CD4-positive, alpha-beta T cell treated with Interleukin-2 at 100 ng/mL for 4 hours (primary cell): ENCODE measurements around the gene CADM3.

Experiments
- DNase-seq: peaks from one replicate; pipeline ENCODE4 v3.0.0-alpha.2; 2020; ENCODE audit warnings: low spot score

The CADM3 gene

DNA sequence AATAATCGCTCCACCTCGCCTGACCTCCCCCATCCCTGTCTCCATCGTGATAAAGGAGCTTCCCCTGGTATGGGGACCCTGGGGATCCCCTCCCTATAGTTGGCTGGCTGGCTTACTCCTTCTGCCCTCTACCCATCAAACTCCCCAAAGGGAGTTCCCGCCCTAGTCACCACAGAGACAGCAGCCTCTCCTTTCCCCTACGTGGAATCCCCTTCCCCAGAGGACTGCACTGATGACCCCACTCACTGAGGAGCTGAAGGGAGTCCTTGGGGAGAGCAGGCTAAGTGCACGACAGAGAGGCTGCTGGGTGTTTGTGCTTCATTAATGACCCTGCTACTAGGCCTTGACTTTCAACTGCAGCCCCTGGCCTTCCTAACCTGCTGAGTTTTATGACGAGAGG is 1.9 kb downstream of the CADM3 start:
- DNase-seq, result no peak

GRCh38 chr1:159175571-159175970 is 4.2 kb downstream of the CADM3 start:
- no peak for DNase-seq

DNA sequence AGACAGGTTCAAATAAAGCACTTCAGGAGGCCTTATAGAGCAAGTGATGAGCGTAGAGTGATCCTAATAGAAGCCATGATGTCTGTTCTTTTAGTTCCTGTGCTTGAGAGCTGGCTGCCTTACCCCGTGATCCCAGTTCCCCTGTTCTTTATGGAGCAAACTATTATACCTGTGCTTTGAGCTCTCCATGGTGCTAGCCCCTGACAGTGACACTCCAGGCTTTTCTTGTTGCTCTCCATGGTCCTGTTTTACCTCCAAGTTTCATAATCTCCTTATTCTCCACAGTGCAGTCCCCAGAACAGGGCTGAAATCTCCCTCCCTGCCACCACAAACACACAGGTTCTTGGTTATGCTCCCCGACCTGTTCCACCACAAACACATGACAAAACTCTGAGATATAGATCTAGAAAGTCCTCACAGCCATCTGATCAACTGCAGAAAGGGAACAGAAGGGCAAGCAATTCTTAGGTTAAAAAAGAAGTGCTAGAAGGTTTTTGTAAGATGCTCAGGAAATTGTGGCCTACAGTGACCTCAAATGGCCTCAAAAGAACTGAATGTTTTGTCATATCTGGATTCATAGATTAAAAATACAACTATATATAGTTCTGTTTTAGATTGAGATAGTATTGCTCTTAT is 6.0 kb downstream of the CADM3 start:
- peak; percentile 1 for DNase-seq

GRCh38 chr1:159179906-159180305 is 8.5 kb downstream of the CADM3 start:
- DNase-seq, result no peak

DNA sequence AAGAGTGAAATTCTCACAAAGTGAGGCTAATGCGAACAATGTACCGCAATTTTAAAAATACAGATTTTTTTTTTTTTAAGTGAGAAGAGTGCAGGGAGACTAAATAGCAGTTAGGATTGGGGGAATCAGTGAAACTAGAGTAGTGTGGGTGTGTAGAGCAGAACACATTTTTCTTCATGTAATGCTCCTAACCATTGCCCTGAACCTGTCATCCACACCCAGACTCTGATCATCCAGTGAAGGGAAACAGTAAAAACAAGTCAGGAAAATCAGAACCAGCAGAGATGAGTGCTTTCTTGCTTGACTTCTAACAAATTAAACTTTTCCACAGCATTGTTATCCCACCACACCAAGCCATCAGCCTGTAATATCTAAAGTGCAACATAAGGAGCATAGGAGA is 9.1 kb downstream of the CADM3 start:
- no peak for DNase-seq

- DNase-seq, result no peak
Measured at GRCh38 chr1:159181328-159182024, 10.1 kb downstream of the CADM3 start.

DNA sequence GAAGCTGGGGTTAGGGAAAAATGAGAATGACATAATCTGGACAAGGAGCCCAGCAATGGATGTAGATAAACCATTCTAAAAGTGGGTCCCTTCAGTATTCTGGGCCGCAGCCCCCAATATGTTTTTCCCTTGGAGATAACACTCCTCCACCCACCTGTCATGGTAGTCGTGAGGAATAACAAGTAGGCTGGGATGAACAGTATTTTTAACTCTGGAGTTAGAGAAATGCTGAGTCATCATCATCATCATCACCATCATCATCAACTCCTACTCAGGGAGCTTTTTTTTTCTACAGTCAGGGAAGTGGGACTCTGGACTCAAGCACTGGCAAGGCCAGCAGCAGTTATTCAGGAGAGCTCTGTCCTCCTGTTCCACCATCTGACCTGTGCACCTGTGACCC is 12.8 kb downstream of the CADM3 start:
- no peak for DNase-seq

DNA sequence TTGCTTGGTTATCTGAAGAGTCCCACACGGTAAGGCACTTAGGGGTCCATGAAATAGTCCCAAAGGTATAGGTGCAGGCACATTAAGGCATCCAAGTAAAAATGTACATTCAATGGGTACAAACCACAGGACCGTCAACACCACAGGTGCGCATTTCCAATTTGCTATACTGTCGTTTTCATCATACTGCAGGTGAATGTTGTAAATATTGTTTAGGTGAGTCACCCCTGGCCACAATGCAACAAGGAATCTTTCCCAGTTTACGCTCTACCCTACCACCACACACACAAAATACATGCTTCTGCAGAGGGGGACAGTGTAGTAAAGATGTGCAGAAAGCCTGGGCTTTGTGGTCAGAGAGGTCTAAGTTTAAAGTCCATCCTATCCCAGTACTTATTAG is 13.7 kb downstream of the CADM3 start:
- no peak for DNase-seq

- no peak for DNase-seq
Measured at GRCh38 chr1:159187033-159187432, 15.6 kb downstream of the CADM3 start.

GRCh38 chr1:159187647-159188374 is 16.4 kb downstream of the CADM3 start:
- no peak for DNase-seq

GRCh38 chr1:159188375-159188788 is 17.0 kb downstream of the CADM3 start:
- no peak for DNase-seq

DNA sequence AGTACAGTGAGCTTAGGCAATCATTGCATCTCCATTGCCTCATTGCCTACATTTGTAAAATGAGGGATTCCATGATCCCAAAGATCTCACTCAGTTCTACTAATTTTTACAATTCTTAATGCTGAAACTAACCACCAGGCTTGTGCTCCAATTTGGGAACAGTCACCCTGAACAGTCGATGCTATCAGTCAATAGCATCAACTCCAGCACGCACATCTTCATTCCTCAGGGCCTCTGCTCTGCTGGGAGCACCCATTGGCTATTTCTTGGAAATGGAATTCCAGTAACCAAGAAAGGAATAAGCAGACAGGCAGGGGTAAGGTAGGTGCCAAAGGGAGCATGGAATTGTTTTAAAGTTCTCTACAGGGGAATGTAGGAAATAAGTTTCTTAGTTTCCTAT is 19.0 kb downstream of the CADM3 start:
- DNase-seq, result no peak

- no peak for DNase-seq
Measured at GRCh38 chr1:159196543-159196942, 25.1 kb downstream of the CADM3 start.

GRCh38 chr1:159197561-159198557 is 26.4 kb downstream of the CADM3 start:
- peak; percentile 32 for DNase-seq

DNA sequence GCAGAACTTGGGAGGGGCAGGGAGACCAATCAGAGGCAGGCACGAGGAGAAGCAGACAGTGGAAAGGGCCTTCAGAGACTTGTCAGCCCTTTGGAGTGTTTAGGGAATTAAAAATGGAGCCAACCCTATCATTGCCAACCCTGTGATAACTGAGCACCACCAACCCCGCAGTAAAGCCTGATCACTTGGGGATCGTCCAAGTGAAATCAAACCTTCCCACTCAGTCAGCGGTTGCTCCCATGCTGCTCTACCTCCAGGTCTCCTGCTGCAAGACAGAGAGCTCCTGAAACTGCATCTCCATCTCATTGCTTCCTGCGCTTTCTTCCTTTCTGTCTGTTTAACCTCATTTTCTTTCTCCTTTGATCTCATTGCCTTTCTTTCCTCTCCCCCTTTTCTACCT is 28.5 kb downstream of the CADM3 start:
- no peak for DNase-seq

DNA sequence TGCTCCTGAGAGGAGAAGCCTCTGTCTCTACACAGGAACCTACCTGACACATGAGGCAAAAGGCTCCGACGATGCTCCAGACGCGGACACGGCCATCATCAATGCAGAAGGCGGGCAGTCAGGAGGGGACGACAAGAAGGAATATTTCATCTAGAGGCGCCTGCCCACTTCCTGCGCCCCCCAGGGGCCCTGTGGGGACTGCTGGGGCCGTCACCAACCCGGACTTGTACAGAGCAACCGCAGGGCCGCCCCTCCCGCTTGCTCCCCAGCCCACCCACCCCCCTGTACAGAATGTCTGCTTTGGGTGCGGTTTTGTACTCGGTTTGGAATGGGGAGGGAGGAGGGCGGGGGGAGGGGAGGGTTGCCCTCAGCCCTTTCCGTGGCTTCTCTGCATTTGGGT is 29.4 kb downstream of the CADM3 start:
- no peak for DNase-seq

DNA sequence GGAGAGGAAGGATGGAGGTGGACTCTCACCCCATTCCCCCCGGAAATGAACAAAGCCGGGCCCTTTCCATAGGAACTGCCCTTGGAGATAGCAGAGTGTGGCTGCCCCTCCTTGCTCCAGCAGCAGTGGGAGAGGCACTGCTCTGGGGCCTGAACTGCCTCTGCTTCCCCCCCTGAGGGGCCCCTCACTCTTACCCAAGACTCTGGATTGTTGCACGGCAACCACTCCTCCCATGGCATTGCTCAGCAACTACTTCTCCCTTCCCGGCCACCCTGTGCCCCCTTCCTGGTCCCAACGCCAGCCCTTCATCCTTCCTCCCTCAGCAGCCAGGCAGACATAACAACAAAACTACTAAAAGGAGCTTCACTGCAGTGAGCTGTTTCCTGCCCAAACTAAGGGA is 30.2 kb downstream of the CADM3 start:
- DNase-seq, result no peak

- no peak for DNase-seq
Measured at GRCh38 chr1:159203610-159204009, 32.2 kb downstream of the CADM3 start.

- no peak for DNase-seq
Measured at GRCh38 chr1:159204161-159205141, 33.0 kb downstream of the CADM3 start, which contains the start of gene ACKR1. Gene ACKR1, plus strand, starts transcription at chr1:159204875. Its CDS starts 85 bp downstream, at chr1:159204960.

- DNase-seq, result no peak
Measured at GRCh38 chr1:159205225-159205624, 33.8 kb downstream of the CADM3 start.

DNA sequence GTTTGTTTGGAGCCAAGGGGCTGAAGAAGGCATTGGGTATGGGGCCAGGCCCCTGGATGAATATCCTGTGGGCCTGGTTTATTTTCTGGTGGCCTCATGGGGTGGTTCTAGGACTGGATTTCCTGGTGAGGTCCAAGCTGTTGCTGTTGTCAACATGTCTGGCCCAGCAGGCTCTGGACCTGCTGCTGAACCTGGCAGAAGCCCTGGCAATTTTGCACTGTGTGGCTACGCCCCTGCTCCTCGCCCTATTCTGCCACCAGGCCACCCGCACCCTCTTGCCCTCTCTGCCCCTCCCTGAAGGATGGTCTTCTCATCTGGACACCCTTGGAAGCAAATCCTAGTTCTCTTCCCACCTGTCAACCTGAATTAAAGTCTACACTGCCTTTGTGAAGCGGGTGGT is 34.7 kb downstream of the CADM3 start:
- DNase-seq, result no peak
